HepG2 (cell line): ENCODE measurements around the gene HEXIM1. TPM values are rescaled to one million over a fixed set of nuclear protein-coding genes. Genes with fewer than 3 reads are reported as not detected.

Experiments used
- AHR ChIP-seq: IDR thresholded peaks from 2 replicates; pipeline ENCODE4 v1.6.1; 2018; ENCODE audit warnings: missing genetic modification reagents, missing compliant biosample characterization
- CBX1 ChIP-seq: IDR thresholded peaks from one replicate; pipeline ENCODE4 v1.6.1; 2016; ENCODE audit warnings: antibody characterized with exemption, low read depth
- CERS6 ChIP-seq: sonication (generic); formaldehyde crosslinking; IDR thresholded peaks from 2 replicates; pipeline ENCODE4 v1.5.0; 2020; ENCODE audit warnings: missing genetic modification reagents
- FOXM1 ChIP-seq: sonication (generic); formaldehyde crosslinking; IDR thresholded peaks from 2 replicates; pipeline ENCODE4 v1.5.0; 2020; ENCODE audit warnings: missing genetic modification reagents
- GFI1 ChIP-seq: sonication (generic); formaldehyde crosslinking; IDR thresholded peaks from 2 replicates; pipeline ENCODE4 v1.5.0; 2020; ENCODE audit warnings: missing genetic modification reagents, mild to moderate bottlenecking, borderline replicate concordance
- KLF16 ChIP-seq, 2 experiments: sonication (generic) in 1 of 2; formaldehyde crosslinking in 1 of 2; IDR thresholded peaks; 2 replicates each; pipeline versions ENCODE4 v1.6.1 to v1.8.0; 2016 to 2023; ENCODE audit warnings: missing genetic modification reagents in 2 of 2, missing compliant biosample characterization in 1 of 2
- ZBTB8A ChIP-seq: sonication (generic); formaldehyde crosslinking; IDR thresholded peaks from 2 replicates; pipeline ENCODE4 v1.4.0; 2020; ENCODE audit warnings: mild to moderate bottlenecking, low read depth, missing genetic modification reagents, borderline replicate concordance
- ZKSCAN1 ChIP-seq: fragments of 150-350 bp; IDR thresholded peaks from 2 replicates; pipeline ENCODE4 v1.6.1; 2014; ENCODE audit warnings: low read length
- ZNF24 ChIP-seq: fragments of 450-650 bp; IDR thresholded peaks from 2 replicates; pipeline ENCODE4 v1.6.1; 2017; ENCODE audit warnings: antibody characterized with exemption, mild to moderate bottlenecking
- ZNF343 ChIP-seq: sonication (generic); formaldehyde crosslinking; IDR thresholded peaks from 2 replicates; pipeline ENCODE4 v1.4.0; 2020; ENCODE audit warnings: mild to moderate bottlenecking, missing genetic modification reagents
- ZNF687 ChIP-seq: sonication (generic); formaldehyde crosslinking; IDR thresholded peaks from 2 replicates; pipeline ENCODE4 v1.5.1; 2020; ENCODE audit warnings: mild to moderate bottlenecking, missing genetic modification reagents, moderate library complexity
- ZNF773 ChIP-seq: sonication (generic); formaldehyde crosslinking; IDR thresholded peaks from 2 replicates; pipeline ENCODE4 v1.4.0; 2020; ENCODE audit warnings: missing genetic modification reagents, borderline replicate concordance
- ZSCAN30 ChIP-seq: sonication (generic); formaldehyde crosslinking; IDR thresholded peaks from 2 replicates; pipeline ENCODE4 v1.5.0; 2020; ENCODE audit warnings: mild to moderate bottlenecking, missing genetic modification reagents
- polyA plus RNA-seq, 8 experiments: library from polyadenylated mRNA; depleted of rRNA in 3 of 8; stranded (reverse) in 7 of 8; unstranded in 1 of 8; fragments of >200 nt; fragmentation: Illumina TruSeq in 4 of 8; extraction: Trizol in 4 of 8; gene quantifications; 2 replicates each; pipeline versions ENCODE4 v1.2.1 to v1.2.3, GENCODE V29; 2011 to 2016; ENCODE audit warnings: low read depth in 4 of 8, missing spikeins in 1 of 8, mixed read lengths in 1 of 8; ENCODE audit not compliant: insufficient read depth in 1 of 8
- total RNA-seq, 5 experiments: library from RNA; depleted of rRNA; stranded (reverse); fragments of >200 nt; fragmentation: Illumina TruSeq; extraction: Trizol; gene quantifications; 2 replicates each; pipeline ENCODE4 v1.2.3, GENCODE V29; 2016; ENCODE audit warnings: low read depth in 1 of 5
- TF ChIP-seq, protein P1 (sequence below), 2 experiments: fragments of 450-650 bp in 1 of 2; sonication (generic) in 1 of 2; formaldehyde crosslinking in 1 of 2; IDR thresholded peaks; 2 replicates each; pipeline versions ENCODE4 v1.6.1 to v1.8.0; 2016 to 2022; ENCODE audit warnings: antibody characterized with exemption in 1 of 2, mild to moderate bottlenecking in 1 of 2, missing genetic modification reagents in 1 of 2

The HEXIM1 gene
- total and polyA plus RNA-seq, 2 of the 13 experiments (the other 11 are each of a cell fraction or from before 2014, with no cell fraction given) = 10.5 to 16.6 TPM

DNA sequence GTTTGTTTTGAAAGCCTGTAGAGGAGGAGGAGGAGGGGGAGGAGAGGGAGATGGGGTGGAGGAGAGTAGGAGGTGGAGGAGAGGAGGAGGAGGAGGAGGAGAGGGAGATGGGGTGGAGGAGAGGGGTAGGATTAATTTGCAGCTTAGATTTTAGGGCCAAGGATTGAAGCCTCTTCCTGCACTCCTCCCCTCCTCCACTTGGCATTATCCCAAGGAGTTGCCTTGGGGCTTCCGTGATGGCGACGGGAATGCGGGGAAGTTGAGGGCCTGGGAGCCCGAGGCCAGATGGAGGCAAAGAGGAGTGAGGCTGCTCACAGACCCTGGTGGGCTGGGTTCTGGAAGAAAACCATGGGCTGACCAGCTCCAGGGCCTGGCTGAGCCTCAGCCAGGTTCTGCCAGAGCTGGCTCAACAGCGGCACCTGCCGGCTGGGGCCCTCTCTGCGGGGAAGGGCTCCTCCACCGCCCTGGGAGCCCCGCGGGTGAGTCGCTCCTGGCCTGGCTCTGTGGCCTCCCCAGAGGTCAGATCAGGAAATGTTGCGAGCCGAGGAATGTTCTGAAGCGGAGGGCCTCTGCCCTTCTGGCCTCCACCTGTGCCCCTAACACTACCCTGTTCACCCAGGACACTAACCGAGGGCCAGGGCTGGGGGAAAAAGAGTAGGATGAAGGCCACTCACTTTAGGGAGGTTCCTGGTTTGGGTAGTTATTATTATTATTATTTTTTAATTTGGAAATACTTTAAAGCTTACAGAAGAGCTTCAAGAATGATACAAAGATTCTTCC, 49.5 kb downstream of the HEXIM1 start (continued):
- TF ChIP-seq, protein P1, sequence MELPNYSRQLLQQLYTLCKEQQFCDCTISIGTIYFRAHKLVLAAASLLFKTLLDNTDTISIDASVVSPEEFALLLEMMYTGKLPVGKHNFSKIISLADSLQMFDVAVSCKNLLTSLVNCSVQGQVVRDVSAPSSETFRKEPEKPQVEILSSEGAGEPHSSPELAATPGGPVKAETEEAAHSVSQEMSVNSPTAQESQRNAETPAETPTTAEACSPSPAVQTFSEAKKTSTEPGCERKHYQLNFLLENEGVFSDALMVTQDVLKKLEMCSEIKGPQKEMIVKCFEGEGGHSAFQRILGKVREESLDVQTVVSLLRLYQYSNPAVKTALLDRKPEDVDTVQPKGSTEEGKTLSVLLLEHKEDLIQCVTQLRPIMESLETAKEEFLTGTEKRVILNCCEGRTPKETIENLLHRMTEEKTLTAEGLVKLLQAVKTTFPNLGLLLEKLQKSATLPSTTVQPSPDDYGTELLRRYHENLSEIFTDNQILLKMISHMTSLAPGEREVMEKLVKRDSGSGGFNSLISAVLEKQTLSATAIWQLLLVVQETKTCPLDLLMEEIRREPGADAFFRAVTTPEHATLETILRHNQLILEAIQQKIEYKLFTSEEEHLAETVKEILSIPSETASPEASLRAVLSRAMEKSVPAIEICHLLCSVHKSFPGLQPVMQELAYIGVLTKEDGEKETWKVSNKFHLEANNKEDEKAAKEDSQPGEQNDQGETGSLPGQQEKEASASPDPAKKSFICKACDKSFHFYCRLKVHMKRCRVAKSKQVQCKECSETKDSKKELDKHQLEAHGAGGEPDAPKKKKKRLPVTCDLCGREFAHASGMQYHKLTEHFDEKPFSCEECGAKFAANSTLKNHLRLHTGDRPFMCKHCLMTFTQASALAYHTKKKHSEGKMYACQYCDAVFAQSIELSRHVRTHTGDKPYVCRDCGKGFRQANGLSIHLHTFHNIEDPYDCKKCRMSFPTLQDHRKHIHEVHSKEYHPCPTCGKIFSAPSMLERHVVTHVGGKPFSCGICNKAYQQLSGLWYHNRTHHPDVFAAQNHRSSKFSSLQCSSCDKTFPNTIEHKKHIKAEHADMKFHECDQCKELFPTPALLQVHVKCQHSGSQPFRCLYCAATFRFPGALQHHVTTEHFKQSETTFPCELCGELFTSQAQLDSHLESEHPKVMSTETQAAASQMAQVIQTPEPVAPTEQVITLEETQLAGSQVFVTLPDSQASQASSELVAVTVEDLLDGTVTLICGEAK (IDR thresholded peaks at IDR 0.05) = no peak
- TF ChIP-seq, protein P1 (CRISPR knock-in tag; IDR thresholded peaks at IDR 0.05) = peak; percentile 49; the same call in 1 of the 2 replicates
- TF ChIP-seq CBX1 (peak; percentile 96), ZKSCAN1 (peak; percentile 63; the same call in 1 of the 2 replicates), ZNF687 (CRISPR knock-in tag) (peak; percentile 94), ZNF773 (no peak), ZNF24 (no peak), GFI1 (CRISPR knock-in tag) (peak; percentile 79), ZBTB8A (no peak), AHR (peak; percentile 90), CERS6 (CRISPR knock-in tag) (0 out of 2 replicates have a peak, but pooled peaks have one; percentile 32), ZNF343 (peak; percentile 96; the same call in 1 of the 2 replicates), FOXM1 (CRISPR knock-in tag) (no peak), ZSCAN30 (CRISPR knock-in tag) (no peak), KLF16 (CRISPR knock-in tag; IDR thresholded peaks at IDR 0.05) (peak in 1 of 2 experiments; percentile 93; a peak in 2 of 4 replicates)
